ENCODE results near the gene NTRK3.

The NTRK3 gene

DNA sequence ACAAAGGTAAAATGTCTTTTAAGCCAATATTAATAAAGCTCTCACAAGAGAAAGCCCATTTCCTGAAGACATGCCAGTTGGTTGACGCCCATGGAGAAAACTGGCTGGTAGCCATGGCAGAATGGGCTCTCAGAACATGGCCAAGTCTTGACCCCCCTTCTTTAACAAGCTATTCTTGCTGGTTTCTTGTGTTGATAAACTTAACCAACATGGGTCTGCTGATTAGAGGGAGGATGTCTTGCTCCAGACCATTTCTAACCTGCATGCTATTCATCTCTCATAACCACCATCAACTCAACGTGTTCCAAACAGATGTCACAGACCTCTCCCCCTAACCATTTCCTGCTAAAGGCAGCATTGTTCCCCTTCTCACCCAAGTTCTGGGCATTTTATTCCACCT lies 25.7 kb downstream of the NTRK3 start:
- no peak overlapping the region for H3K27ac ChIP-seq (ENCODE audit: low read depth, low read length)
- no peaks in the 10 kb centered on the region for H4K20me1 ChIP-seq (ENCODE audit: control insufficient read depth, insufficient read depth, low read depth, low read length)
- no peaks in the 10 kb centered on the region for H3K9me3 ChIP-seq (ENCODE audit: control insufficient read depth, insufficient read depth, low read length)
- no peaks in the 10 kb centered on the region for H3F3A ChIP-seq (ENCODE audit: control insufficient read depth, insufficient read depth)
- H3K4me2 ChIP-seq (ENCODE audit: low read length): no peak overlapping the region
- H3K36me3 ChIP-seq (ENCODE audit: control insufficient read depth, low read length): no peaks in the 10 kb centered on the region
- TF ChIP-seq EZH2phosphoT487 (IDR thresholded peaks at IDR 0.05; ENCODE audit: borderline replicate concordance, low read length): no peak
- TF ChIP-seq, protein P1, sequence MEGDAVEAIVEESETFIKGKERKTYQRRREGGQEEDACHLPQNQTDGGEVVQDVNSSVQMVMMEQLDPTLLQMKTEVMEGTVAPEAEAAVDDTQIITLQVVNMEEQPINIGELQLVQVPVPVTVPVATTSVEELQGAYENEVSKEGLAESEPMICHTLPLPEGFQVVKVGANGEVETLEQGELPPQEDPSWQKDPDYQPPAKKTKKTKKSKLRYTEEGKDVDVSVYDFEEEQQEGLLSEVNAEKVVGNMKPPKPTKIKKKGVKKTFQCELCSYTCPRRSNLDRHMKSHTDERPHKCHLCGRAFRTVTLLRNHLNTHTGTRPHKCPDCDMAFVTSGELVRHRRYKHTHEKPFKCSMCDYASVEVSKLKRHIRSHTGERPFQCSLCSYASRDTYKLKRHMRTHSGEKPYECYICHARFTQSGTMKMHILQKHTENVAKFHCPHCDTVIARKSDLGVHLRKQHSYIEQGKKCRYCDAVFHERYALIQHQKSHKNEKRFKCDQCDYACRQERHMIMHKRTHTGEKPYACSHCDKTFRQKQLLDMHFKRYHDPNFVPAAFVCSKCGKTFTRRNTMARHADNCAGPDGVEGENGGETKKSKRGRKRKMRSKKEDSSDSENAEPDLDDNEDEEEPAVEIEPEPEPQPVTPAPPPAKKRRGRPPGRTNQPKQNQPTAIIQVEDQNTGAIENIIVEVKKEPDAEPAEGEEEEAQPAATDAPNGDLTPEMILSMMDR (IDR thresholded peaks at IDR 0.05; ENCODE audit: low read depth, low read length, poor library complexity, severe bottlenecking): no peak
- no peak overlapping the region for H3K4me3 ChIP-seq (ENCODE audit: low read length)
- H3K4me1 ChIP-seq (ENCODE audit: control insufficient read depth, low read length): no peaks in the 10 kb centered on the region
- H3K27me3 ChIP-seq (ENCODE audit: control insufficient read depth, low read length): no peaks in the 10 kb centered on the region
- H3K9me2 ChIP-seq (replicated peaks; ENCODE audit: control insufficient read depth, low read length): no peaks in the 10 kb centered on the region
- no peaks in the 10 kb centered on the region for H3K79me2 ChIP-seq (ENCODE audit: control insufficient read depth, low read length)

DNA sequence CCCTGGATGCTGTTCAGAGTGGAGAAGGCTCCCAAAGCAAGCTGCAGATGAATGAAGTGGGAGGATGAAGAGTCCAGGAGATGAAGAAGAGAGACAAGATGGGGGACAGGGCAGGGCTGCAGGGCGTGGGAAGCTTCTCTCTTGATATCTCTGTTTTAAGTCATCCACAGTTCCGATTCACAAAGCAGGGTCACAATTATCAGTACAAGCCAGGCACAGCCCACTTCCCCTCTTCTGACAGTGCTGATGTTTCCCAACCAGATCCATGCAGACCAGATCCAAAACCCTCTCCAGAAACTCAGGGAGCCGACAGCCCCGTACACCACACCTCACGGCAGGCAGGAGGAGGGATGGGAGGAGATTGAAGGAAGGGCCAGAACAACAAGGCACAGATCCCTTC lies 31.1 kb downstream of the NTRK3 start:
- no peaks in the 10 kb centered on the region for H3K36me3 ChIP-seq (ENCODE audit: control insufficient read depth, low read length)
- H3K9me2 ChIP-seq (replicated peaks; ENCODE audit: control insufficient read depth, low read length): no peaks in the 10 kb centered on the region
- no peaks in the 10 kb centered on the region for H3K9me3 ChIP-seq (ENCODE audit: control insufficient read depth, insufficient read depth, low read length)
- TF ChIP-seq, protein P1 (IDR thresholded peaks at IDR 0.05; ENCODE audit: low read depth, low read length, poor library complexity, severe bottlenecking): no peak
- no peak for TF ChIP-seq EZH2phosphoT487 (IDR thresholded peaks at IDR 0.05; ENCODE audit: borderline replicate concordance, low read length)
- H4K20me1 ChIP-seq (ENCODE audit: control insufficient read depth, insufficient read depth, low read depth, low read length): no peaks in the 10 kb centered on the region
- no peaks in the 10 kb centered on the region for H3K79me2 ChIP-seq (ENCODE audit: control insufficient read depth, low read length)
- no peaks in the 10 kb centered on the region for H3K4me1 ChIP-seq (ENCODE audit: control insufficient read depth, low read length)
- H3K27ac ChIP-seq (ENCODE audit: low read depth, low read length): no peak overlapping the region
- no peak overlapping the region for H3K4me2 ChIP-seq (ENCODE audit: low read length)
- H3K27me3 ChIP-seq (ENCODE audit: control insufficient read depth, low read length): 0 out of 2 replicates have a peak, but pooled peaks cover 3% of the 10 kb centered on the region
- H3F3A ChIP-seq (ENCODE audit: control insufficient read depth, insufficient read depth): no peaks in the 10 kb centered on the region
- H3K4me3 ChIP-seq (ENCODE audit: low read length): no peak overlapping the region

- H3K4me3 ChIP-seq (ENCODE audit: low read length): no peak overlapping the region
- H3K9me2 ChIP-seq (replicated peaks; ENCODE audit: control insufficient read depth, low read length): no peaks in the 10 kb centered on the region
- H3K79me2 ChIP-seq (ENCODE audit: control insufficient read depth, low read length): no peaks in the 10 kb centered on the region
- H3K36me3 ChIP-seq (ENCODE audit: control insufficient read depth, low read length): no peaks in the 10 kb centered on the region
- H3K4me1 ChIP-seq (ENCODE audit: control insufficient read depth, low read length): no peaks in the 10 kb centered on the region
- TF ChIP-seq EZH2phosphoT487 (IDR thresholded peaks at IDR 0.05; ENCODE audit: borderline replicate concordance, low read length): no peak
- TF ChIP-seq, protein P1 (IDR thresholded peaks at IDR 0.05; ENCODE audit: low read depth, low read length, poor library complexity, severe bottlenecking): no peak
- H3K27me3 ChIP-seq (ENCODE audit: control insufficient read depth, low read length): 0 out of 2 replicates have a peak, but pooled peaks cover 3% of the 10 kb centered on the region
- no peak overlapping the region for H3K4me2 ChIP-seq (ENCODE audit: low read length)
- H3K27ac ChIP-seq (ENCODE audit: low read depth, low read length): no peak overlapping the region
- H4K20me1 ChIP-seq (ENCODE audit: control insufficient read depth, insufficient read depth, low read depth, low read length): no peaks in the 10 kb centered on the region
- no peaks in the 10 kb centered on the region for H3F3A ChIP-seq (ENCODE audit: control insufficient read depth, insufficient read depth)
- H3K9me3 ChIP-seq (ENCODE audit: control insufficient read depth, insufficient read depth, low read length): no peaks in the 10 kb centered on the region
Observed at GRCh38 chr15:88223084-88223483, 33.5 kb downstream of the NTRK3 start.
